Transverse colon (tissue), 4 donors: ENCODE data around the gene MOCS3. TPM values are rescaled to one million over a fixed set of nuclear protein-coding genes. Genes with fewer than 3 reads are reported as not detected.

Experiments
- DNase-seq: peaks from one replicate; pipeline ENCODE4 v3.0.0-alpha.2; 2019
- H3K27ac ChIP-seq, 4 donors: fragments of 200-600 bp; sonication (generic); 2 replicates each; pipeline ENCODE4 v1.5.1; 2016 to 2018; ENCODE audit warnings: inconsistent platforms in 4 of 4
- H3K27me3 ChIP-seq: fragments of 200-600 bp; sonication (generic); 2 replicates; pipeline ENCODE4 v1.5.1; 2017; ENCODE audit warnings: inconsistent platforms
- H3K36me3 ChIP-seq, 4 donors: fragments of 200-600 bp; sonication (generic); 2 replicates each; pipeline ENCODE4 v1.5.1; 2017 to 2019; ENCODE audit warnings: inconsistent platforms in 4 of 4
- H3K4me1 ChIP-seq, 4 donors: fragments of 200-600 bp; sonication (generic); 2 replicates each; pipeline ENCODE4 v1.5.1; 2017 to 2020; ENCODE audit warnings: inconsistent platforms in 4 of 4
- H3K4me3 ChIP-seq, 4 donors: fragments of 200-600 bp; sonication (generic); 1 replicate in 1 of 4; 2 replicates in 3 of 4; pipeline versions ENCODE4 v1.5.1 to v1.6.1; 2017 to 2019; ENCODE audit warnings: inconsistent platforms in 4 of 4
- H3K9me3 ChIP-seq, 2 donors: fragments of 200-600 bp; sonication (generic); 2 replicates each; pipeline ENCODE4 v1.5.1; 2017 to 2019; ENCODE audit warnings: inconsistent platforms in 2 of 2
- EP300 ChIP-seq: sonication (generic); formaldehyde crosslinking; IDR thresholded peaks from one replicate; pipeline ENCODE4 v1.6.1; 2017; ENCODE audit warnings: antibody characterized with exemption, low read depth
- POLR2A ChIP-seq: fragments of 450-650 bp; IDR thresholded peaks from one replicate; pipeline ENCODE4 v1.6.1; 2016; ENCODE audit warnings: antibody characterized with exemption, mild to moderate bottlenecking, moderate library complexity
- POLR2AphosphoS5 ChIP-seq, 3 donors: sonication (generic); formaldehyde crosslinking; IDR thresholded peaks; one replicate each; pipeline ENCODE4 v1.6.1; 2016; ENCODE audit warnings: antibody characterized with exemption in 3 of 3
- WGBS, 2 donors: methylation state at CpG; one replicate each; pipeline ENCODE4 v1.1.5; 2018; ENCODE audit warnings: low coverage in 1 of 2; 5-methylcytosine and 5-hydroxymethylcytosine counted together
- in situ Hi-C, 4 donors: fragments of 200-750 bp; cut with MboI; loops; one replicate each; pipeline versions ENCODE4 v1.15.0 to v1.15.1; 2017; ENCODE audit warnings: low sequenced_read_pairs in 3 of 4, low pct_ligation_motif_present in 1 of 4, low pct_unique_long_range_greater_than_20kb in 1 of 4
- intact Hi-C: fragments of 100-400 bp; cut with DNase I; formaldehyde crosslinking; loops from one replicate; pipeline ENCODE4 v1.15.1; 2023; ENCODE audit warnings: low total_unique reads
- total RNA-seq, 4 donors: library from RNA; depleted of rRNA; stranded (reverse); fragments of >200 nt; gene quantifications; one replicate each; pipeline ENCODE4 v1.1.0, GENCODE V29; 2016
- TF ChIP-seq, protein P1 (sequence below), 5 experiments: fragments of 200-600 bp in 3 of 5; fragments of 450-650 bp in 2 of 5; sonication (generic) in 3 of 5; IDR thresholded peaks; 1 replicate in 2 of 5; 2 replicates in 3 of 5; pipeline ENCODE4 v1.5.1; 2016 to 2017; ENCODE audit warnings: antibody characterized with exemption in 5 of 5, inconsistent platforms in 3 of 5, mild to moderate bottlenecking in 2 of 5, moderate library complexity in 1 of 5

MOCS3 gene
- total RNA-seq, 4 donors from 2014 or later = 3.7 to 10.7 (median 4.0) TPM

DNA sequence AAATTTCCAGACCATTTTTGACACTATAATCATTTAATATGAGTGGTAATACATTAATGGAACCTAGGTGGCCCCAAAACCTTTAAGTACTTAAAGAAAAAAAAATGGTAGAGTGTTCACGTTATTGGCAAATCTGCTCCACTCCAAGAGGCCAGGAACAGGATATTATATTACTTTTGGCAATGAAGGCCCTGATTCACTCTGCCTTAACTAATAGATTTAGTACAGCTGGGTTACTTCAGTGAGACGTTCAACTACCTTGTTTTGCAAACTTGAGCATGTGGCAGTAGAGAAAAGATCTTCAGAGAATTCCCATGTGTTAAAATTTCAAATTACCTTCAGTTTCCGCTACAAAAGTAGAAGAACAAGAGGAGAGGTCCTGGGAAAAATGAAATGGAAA lies 40.2 kb upstream of the MOCS3 start:
- intact Hi-C loops = no loop called here
- Histone ChIP-seq H3K36me3 (no peaks in the 10 kb centered on the region), H3K9me3 (no peaks in the 10 kb centered on the region), H3K4me3 (no peak overlapping the region), H3K4me1 (peaks cover 22 to 92% (median 53%) of the 10 kb centered on the region in 4 donors), H3K27ac (no peak overlapping the region), H3K27me3 (no peaks in the 10 kb centered on the region)
- 58 to 62% methylated on average over 3 of the region's 3 CpGs for WGBS, 2 donors
- peak in 1 of 3 donors; percentile 12 for TF ChIP-seq POLR2AphosphoS5 (IDR thresholded peaks at IDR 0.05)
- no peak for TF ChIP-seq EP300
- in situ Hi-C loops = no loop called here
- DNase-seq = no peak

DNA sequence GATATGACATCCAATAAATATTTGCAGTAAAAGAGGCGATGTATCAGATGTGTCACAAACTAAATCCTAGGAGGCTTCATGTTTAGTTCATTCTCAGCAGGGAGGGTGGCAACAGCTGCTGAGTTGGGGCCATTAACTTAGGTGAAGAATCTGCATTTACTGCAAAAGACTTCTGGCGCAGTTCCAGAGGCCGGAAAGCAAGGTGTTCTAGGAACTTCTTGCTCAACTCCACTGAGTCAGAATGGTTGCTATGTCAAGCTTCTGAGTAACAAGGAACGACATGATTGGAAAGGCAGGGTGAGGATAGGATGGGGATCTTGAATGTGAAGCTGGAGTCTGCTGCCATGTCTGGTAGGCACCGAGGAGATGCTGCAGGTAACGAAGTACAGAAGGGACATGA lies 39.1 kb upstream of the MOCS3 start:
- WGBS, 2 donors = 66 to 76% methylated on average over 5 to 6 of the region's 6 CpGs

DNA sequence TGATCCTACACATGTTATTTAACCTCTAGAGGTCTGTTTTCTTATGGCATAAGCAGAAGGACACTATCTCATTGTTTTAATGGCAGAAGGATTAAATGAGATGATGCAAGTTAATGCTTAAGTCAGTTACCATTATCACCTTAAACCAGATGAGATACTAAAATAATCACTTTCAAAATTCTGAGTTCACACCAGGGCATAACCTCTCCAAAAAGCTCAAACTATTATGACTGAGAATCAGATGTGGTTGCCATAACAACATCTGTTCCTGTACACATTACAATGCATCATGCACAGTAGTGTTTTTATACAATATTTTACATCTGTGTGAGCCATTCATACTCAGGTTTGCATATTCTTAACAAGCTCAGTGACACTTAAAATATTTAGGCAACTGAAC lies 37.6 kb upstream of the MOCS3 start:
- no peaks in the 10 kb centered on the region for H3K9me3 ChIP-seq
- in situ Hi-C loops = no loop called here
- TF ChIP-seq POLR2A = no peak
- TF ChIP-seq POLR2AphosphoS5 (IDR thresholded peaks at IDR 0.05) = no peak
- no peak for TF ChIP-seq EP300
- TF ChIP-seq, protein P1, sequence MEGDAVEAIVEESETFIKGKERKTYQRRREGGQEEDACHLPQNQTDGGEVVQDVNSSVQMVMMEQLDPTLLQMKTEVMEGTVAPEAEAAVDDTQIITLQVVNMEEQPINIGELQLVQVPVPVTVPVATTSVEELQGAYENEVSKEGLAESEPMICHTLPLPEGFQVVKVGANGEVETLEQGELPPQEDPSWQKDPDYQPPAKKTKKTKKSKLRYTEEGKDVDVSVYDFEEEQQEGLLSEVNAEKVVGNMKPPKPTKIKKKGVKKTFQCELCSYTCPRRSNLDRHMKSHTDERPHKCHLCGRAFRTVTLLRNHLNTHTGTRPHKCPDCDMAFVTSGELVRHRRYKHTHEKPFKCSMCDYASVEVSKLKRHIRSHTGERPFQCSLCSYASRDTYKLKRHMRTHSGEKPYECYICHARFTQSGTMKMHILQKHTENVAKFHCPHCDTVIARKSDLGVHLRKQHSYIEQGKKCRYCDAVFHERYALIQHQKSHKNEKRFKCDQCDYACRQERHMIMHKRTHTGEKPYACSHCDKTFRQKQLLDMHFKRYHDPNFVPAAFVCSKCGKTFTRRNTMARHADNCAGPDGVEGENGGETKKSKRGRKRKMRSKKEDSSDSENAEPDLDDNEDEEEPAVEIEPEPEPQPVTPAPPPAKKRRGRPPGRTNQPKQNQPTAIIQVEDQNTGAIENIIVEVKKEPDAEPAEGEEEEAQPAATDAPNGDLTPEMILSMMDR (IDR thresholded peaks at IDR 0.05) = no peak
- no peak for DNase-seq
- no peak overlapping the region for H3K4me3 ChIP-seq
- no peaks in the 10 kb centered on the region for H3K27me3 ChIP-seq
- H3K36me3 ChIP-seq = no peaks in the 10 kb centered on the region
- no peak overlapping the region for H3K27ac ChIP-seq
- intact Hi-C loops = no loop called here
- peaks cover 20 to 93% (median 44%) of the 10 kb centered on the region in 4 donors for H3K4me1 ChIP-seq

More for the DNA sequence above, 39.1 kb upstream of the MOCS3 start:
- H3K9me3 ChIP-seq = no peaks in the 10 kb centered on the region
- intact Hi-C loops = no loop called here
- TF ChIP-seq POLR2A (no peak), POLR2AphosphoS5 (IDR thresholded peaks at IDR 0.05) (no peak), EP300 (no peak)
- TF ChIP-seq, protein P1 (IDR thresholded peaks at IDR 0.05) = no peak
- no peak overlapping the region for H3K4me3 ChIP-seq
- peak; percentile 35 for DNase-seq
- H3K27me3 ChIP-seq = no peaks in the 10 kb centered on the region
- H3K36me3 ChIP-seq = no peaks in the 10 kb centered on the region
- peak overlapping the region in 1 of 4 donors; percentile 14 for H3K27ac ChIP-seq
- H3K4me1 ChIP-seq = peaks cover 22 to 93% (median 55%) of the 10 kb centered on the region in 4 donors
- in situ Hi-C loops = no loop called here

DNA sequence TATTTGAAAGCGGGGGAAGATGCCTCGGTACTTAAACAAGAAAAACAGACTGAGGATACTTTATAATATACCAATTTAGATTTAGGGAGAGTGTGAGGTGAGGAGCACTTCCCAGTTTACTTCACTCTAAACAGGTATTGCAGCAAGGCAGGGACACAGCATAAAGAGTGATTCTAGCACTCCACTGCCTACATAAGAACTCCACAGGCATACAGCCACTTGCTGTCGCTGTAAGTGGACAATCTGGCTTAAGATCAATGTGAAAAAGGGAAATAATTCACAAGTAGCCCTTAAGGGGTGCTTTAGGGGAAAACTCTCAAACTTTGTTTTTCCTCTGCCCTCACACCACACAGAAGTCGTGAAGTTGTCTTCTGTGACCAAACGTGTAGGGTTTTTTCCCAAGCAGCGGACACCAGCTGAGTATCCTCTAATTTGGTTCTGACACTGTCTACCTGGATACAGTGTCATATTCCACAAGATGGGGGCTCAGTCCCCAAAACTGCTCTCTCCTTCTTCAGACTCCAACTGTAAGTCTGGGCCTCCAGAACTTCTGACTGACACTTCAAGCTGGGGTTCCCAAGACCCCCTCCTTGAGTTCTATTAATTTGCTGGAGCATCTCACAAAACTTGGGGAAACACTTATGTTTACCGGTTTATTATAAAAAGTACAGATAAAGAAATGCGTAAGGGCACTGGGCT lies 36.7 kb upstream of the MOCS3 start:
- in situ Hi-C loops (no loop called here), intact Hi-C loops (no loop called here)
- Histone ChIP-seq H3K36me3 (no peaks in the 10 kb centered on the region), H3K4me1 (peaks cover 18 to 93% (median 40%) of the 10 kb centered on the region in 4 donors), H3K27ac (peak overlapping the region in 1 of 4 donors; percentile 10), H3K4me3 (no peak overlapping the region), H3K27me3 (no peaks in the 10 kb centered on the region), H3K9me3 (no peaks in the 10 kb centered on the region)
- WGBS, 2 donors = 72 to 80% methylated on average over 6 to 8 of the region's 8 CpGs
- TF ChIP-seq, protein P1 (IDR thresholded peaks at IDR 0.05) = no peak
- no peak for TF ChIP-seq POLR2A
- TF ChIP-seq EP300 = no peak
- TF ChIP-seq POLR2AphosphoS5 (IDR thresholded peaks at IDR 0.05) = no peak
- no peak for DNase-seq
